Cerebellar nuclear complex (tissue), 1 donor: ENCODE results near the gene EDN1.

Source experiments
- DNase-seq, 2 experiments: peaks; one replicate each; lab custom pipeline; 2025; lab: John Stamatoyannopoulos, UW

The EDN1 gene

GRCh38 chr6:12270551-12271230, 19.5 kb upstream of the EDN1 start:
- DNase-seq, result no peak

- no peak for DNase-seq
These were observed 18.6 kb upstream of the EDN1 start for GRCh38 chr6:12271594-12271993.

- DNase-seq, result no peak
These were observed 18.2 kb upstream of the EDN1 start for GRCh38 chr6:12271997-12272396.

- no peak for DNase-seq
These were observed 15.1 kb upstream of the EDN1 start for GRCh38 chr6:12275107-12275506.

GRCh38 chr6:12276930-12277315, 13.2 kb upstream of the EDN1 start:
- no peak for DNase-seq

GRCh38 chr6:12277386-12277785, 12.8 kb upstream of the EDN1 start:
- DNase-seq, result no peak

- no peak for DNase-seq
These were observed 11.2 kb upstream of the EDN1 start for GRCh38 chr6:12278915-12279314.

- no peak for DNase-seq
These were observed 10.7 kb upstream of the EDN1 start for GRCh38 chr6:12279322-12280091.

GRCh38 chr6:12280458-12280857, 9.7 kb upstream of the EDN1 start:
- DNase-seq, result no peak

GRCh38 chr6:12280902-12281301, 9.3 kb upstream of the EDN1 start:
- no peak for DNase-seq

GRCh38 chr6:12283904-12284303, 6.3 kb upstream of the EDN1 start:
- no peak for DNase-seq

- no peak for DNase-seq
These were observed 3.6 kb upstream of the EDN1 start for GRCh38 chr6:12286373-12287110.

GRCh38 chr6:12288211-12288618, 1.9 kb upstream of the EDN1 start:
- no peak for DNase-seq

GRCh38 chr6:12288914-12289313, 1.2 kb upstream of the EDN1 start:
- no peak for DNase-seq

GRCh38 chr6:12289365-12289919, 719 bp upstream of the EDN1 start:
- DNase-seq, result no peak

- DNase-seq, result no peak
These were observed 1.1 kb downstream of the EDN1 start for GRCh38 chr6:12291071-12291838.

- no peak for DNase-seq
These were observed 1.9 kb downstream of the EDN1 start for GRCh38 chr6:12291839-12292604.

- no peak for DNase-seq
These were observed 3.2 kb downstream of the EDN1 start for GRCh38 chr6:12293235-12293930.

- DNase-seq, result no peak
These were observed 4.0 kb downstream of the EDN1 start for GRCh38 chr6:12293931-12294807.
